Right hindlimb (tissue), 1 donor: ENCODE data around the gene PREPL.

Source experiments
- DNase-seq: peaks from one replicate; pipeline ENCODE4 v3.0.0-alpha.2; 2018

PREPL gene

DNA sequence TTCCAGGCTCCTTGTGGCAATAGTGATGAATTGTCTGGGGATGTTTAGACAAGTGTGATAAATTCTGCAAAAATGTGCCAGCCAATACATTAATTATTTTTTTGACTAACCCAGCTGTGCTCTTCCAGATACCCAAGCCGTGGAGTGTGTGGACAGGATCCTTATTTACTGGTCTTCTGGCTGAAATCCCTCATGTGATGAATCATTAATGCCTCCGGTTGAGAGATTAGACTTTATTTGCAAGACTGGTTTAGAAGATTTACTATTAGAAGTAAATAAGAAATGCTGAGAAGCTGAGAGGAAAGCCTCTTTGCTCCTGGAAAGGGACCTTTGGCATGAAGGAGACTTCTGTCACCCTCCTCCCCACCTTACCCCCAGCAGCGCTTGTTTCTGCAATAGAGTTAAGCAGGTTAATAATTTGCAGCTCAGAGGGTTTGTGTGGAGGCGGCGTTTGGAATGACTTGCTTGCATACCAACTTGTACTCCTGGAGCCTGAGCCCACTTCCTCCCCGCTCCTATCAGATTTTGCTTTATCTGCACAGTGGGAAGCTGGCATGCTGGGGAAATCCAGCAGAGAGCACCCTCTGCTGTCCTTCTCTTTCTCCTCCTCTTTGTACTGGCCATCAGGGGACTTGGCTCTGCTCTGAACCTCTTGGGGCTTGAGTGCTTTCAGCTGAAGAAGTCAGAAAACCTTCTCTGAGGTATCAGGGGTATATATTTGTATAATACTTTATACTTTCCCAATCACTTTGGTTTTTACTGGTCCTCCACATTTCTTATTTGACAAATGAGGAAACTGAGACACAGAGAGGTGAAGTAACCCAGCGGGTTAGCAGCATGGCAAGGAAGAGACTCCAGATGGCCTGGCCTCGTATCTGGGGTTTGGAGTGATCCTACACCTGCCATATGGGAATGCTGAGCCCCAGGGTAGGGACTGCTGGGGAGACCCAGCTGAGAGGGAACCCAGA lies 69.7 kb downstream of the PREPL start:
- no peak for DNase-seq

- no peak for DNase-seq
These were observed 71.0 kb downstream of the PREPL start for GRCh38 chr2:44290261-44290660.

GRCh38 chr2:44286884-44287638 lies 74.2 kb downstream of the PREPL start:
- no peak for DNase-seq

GRCh38 chr2:44286119-44286883 lies 75.0 kb downstream of the PREPL start:
- no peak for DNase-seq

- no peak for DNase-seq
These were observed 76.1 kb downstream of the PREPL start for GRCh38 chr2:44285174-44285573.

- DNase-seq, result no peak
These were observed 78.1 kb downstream of the PREPL start for GRCh38 chr2:44283116-44283666.

- no peak for DNase-seq
These were observed 80.4 kb downstream of the PREPL start for GRCh38 chr2:44280869-44281268.

DNA sequence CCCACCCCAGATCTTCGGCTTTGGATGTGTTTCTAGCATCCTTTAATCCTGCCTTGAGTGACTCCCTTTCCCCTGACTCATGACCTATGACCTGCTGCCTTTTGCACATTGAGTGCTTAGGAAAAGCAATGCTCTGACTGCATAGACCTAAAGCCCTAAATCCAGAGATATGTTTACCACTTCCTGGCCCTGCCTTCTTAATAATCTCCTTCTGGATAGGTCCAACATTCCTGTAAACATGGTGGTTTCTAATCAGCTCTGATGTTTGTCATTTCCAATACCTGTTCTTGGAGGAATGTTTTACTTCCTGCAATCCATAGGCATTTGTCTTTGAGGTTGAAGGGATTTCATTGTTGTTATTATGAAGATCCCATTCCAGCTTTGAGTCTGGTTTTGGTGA lies 83.8 kb downstream of the PREPL start:
- no peak for DNase-seq

GRCh38 chr2:44275927-44276303 lies 85.4 kb downstream of the PREPL start:
- DNase-seq, result no peak

GRCh38 chr2:44273596-44273995 lies 87.7 kb downstream of the PREPL start:
- DNase-seq, result no peak

DNA sequence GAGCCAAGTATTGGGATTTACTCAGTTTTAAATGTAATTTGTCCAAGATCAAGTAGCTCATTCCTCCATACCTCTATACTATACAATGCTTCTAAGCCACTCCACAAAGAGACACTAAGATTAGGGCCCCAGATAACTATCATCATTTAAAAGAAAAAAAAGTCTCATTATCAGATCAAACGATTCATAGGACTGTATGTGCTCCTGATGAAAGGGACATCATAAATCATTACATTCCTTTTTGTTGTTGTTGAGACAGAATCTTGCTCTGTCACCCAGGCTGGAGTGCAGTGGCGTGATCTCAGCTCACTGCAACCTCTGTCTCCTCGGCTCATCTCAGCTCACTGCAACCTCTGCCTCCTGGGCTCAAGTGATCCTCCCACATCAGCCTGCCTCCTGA lies 88.2 kb downstream of the PREPL start:
- DNase-seq, result no peak

DNA sequence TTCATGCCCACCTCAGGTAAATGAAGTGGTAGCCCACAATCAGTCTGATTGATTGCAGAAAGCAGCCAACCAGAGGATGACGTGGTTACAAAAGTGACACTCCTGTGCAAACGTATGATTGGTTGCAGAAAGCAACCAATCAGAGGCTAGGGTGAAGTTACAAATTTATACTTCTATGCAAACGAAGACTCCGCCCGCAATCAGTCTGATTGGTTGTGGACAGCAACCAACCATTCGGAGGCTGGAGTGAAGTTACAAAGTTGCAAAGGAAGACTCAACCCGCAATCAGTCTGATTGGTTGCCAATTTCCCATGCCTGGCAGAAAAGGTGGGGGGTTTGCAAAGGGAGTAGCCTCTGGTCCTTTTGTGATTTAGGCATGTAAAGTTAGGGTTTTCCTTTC lies 90.0 kb downstream of the PREPL start:
- DNase-seq, result no peak

GRCh38 chr2:44269831-44270230 lies 91.5 kb downstream of the PREPL start:
- DNase-seq, result no peak

DNA sequence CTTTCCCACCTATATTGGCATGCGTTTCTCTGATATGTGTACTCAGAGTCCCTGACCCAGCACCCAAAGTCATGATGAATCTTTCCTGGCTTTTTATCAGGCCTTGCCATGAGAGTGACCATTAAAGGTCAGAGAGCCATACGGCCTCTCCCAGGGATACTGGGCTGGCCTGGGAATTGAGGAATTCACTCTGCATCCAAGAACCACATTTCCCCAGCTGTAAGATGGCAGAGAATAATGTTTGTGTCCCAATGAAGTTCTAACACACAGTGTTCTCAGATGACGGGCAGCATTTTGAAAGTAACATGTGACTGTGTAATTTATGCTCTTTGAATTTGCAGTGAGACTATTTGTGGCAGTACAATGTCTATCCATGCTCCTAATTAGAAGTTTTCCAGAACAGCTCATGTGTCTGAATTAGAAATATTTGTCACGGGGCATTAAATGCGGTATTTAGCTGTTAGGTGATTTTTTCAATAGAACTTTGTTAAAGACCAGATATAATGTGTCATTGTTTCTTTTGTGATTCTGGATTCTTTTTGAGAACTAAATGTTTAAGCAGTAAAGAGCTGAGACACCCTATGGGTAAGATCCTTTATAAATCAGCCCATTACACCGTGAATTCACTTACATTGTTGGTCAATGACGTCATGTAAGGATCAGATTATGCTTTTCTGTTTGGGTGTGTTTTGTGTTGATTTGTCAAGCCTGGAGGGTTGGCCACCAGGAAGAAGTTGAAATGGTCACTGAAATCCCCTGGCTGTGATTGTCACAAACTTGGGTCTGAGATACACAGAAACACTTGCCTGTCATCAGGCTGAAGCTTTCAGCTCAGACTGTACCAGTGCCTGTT lies 93.3 kb downstream of the PREPL start:
- DNase-seq, result no peak
